Epithelial cell of proximal tubule (primary cell): Measurements from ENCODE around the gene SERP1. TPM values are rescaled to one million over a fixed set of nuclear protein-coding genes. Genes with fewer than 3 reads are reported as not detected.

Source experiments
- DNase-seq: peaks from one replicate; pipeline ENCODE4 v3.0.0-alpha.2; 2011; ENCODE audit warnings: low read depth
- H3K4me3 ChIP-seq: 2 replicates; pipeline ENCODE4 v1.5.1; 2011; ENCODE audit warnings: low read depth, mild to moderate bottlenecking, low read length
- CTCF ChIP-seq: conservative IDR thresholded peaks from 2 replicates; pipeline ENCODE4 v1.5.1; 2012; ENCODE audit warnings: low read depth, mild to moderate bottlenecking, low read length
- total RNA-seq: library from RNA; depleted of rRNA; stranded (reverse); fragments of >200 nt; gene quantifications from 2 replicates; pipeline ENCODE4 v1.2.3, GENCODE V29; 2015

Gene SERP1
- total RNA-seq, 1 donor from 2014 or later = 227 TPM

GRCh38 chr3:150540297-150540696 lies 6.0 kb downstream of the SERP1 start:
- H3K4me3 ChIP-seq = no peak overlapping the region
- no peak for TF ChIP-seq CTCF
- DNase-seq = no peak

DNA sequence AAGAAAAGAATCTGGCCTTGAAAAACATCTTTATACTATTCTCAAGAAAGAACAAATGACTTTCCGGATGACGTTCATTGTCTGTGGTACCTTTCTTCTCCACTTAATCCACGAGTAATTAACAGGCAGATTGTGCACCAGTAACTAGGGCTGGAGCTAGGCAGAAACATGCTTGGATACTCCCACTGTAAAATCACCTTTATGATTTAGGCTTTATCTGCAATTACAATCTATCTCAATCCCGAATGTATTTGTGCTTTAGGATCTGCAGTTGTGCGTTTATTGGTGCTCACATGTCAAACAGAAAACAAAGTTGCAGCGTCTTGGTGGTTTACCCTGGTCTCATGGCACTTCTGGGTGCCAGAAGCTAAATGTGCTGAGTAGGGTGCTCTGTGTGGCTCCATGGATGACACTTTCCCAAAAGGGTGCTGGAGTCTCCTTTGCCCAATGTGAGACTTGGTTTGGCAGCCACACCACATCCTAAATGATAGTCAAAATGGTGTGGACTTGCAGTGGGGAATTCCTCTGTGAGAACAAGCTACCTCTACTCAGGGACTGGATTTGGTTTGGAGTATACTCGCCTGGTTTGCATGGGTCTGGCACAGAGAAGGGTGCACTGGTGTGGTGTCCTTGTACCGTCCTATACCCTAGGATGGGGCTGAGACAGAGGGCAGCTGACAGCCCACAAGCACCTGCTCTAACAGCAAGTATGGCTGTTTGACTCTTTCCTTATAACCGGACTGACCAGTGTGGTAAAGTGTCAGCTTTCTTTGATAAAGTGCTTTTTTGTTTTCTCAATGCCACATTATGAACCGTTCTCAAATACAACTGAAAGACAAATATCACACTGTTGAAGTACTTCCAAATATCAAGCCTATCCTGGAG lies 7.7 kb downstream of the SERP1 start:
- no peak for TF ChIP-seq CTCF
- DNase-seq = no peak
- no peak overlapping the region for H3K4me3 ChIP-seq

- no peak for DNase-seq
- no peak for TF ChIP-seq CTCF
- no peak overlapping the region for H3K4me3 ChIP-seq
These were observed 11.1 kb downstream of the SERP1 start for GRCh38 chr3:150535204-150535603.

- H3K4me3 ChIP-seq = no peak overlapping the region
- DNase-seq = no peak
- no peak for TF ChIP-seq CTCF
These were observed 14.5 kb downstream of the SERP1 start for GRCh38 chr3:150531775-150532174.

DNA sequence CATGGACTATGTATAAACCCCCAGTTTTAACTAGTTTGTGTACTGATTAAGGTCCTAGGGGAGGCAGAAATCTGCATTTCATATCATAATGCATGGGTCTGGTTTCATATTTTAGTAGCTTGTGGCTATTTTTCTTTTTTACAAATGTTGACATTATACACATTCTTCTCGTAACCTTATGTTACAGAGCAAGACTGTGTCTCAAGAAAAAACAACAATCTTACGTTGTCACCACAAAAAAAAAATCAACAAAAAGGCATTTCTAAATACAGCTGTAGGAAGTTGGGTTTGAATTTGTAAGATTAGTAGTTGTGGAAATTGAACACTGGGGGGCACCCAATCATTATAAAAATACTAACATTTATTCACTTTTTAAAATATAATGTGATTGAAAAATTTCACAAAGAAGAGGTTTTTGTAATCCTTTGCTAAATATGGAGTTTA lies 17.9 kb downstream of the SERP1 start:
- DNase-seq = no peak
- no peak overlapping the region for H3K4me3 ChIP-seq
- peak; percentile 42 for TF ChIP-seq CTCF

DNA sequence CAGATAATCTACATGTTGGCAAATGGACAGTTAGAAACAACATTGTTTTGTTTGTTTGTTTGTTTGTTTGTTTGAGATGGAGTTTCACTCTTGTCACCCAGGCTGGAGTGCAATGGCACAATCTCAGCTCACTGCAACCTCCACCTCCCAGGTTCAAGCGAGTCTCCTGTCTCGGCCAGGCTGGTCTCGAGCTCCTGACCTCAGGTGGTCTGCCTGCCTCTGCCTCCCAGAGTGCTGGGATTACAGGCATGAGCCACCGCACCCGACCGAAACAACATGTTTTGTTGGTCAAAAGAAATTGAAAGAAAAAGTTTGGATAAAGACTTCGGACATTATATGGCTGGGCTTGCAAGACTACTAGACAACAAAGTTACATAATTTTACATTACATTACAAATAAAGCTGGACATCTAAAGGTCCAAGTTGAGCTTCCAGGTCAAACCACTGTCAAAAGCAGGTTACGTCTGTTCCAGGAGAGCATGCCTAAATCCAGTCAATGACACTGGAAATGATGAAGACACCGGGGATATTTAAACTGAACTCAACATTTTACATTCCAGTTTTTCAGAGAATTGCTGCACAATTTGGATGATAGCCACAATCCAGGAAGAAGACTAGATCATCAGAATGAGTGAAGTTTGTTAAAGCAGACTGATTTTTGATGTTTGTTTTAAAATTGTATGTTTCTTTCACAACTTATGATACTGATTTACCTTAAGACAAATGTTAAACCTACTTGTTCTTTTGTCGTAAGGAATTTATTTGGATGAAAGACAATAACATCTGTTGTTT lies 18.6 kb downstream of the SERP1 start:
- no peak for TF ChIP-seq CTCF
- no peak for DNase-seq
- no peak overlapping the region for H3K4me3 ChIP-seq
